GM12872 (cell line): Measurements from ENCODE around the gene GRK6.

Experiments
- TF ChIP-seq, protein P1 (sequence below): IDR thresholded peaks from 3 replicates; pipeline ENCODE4 v1.5.1; 2011; ENCODE audit warnings: low read depth, mild to moderate bottlenecking, low read length, moderate library complexity; ENCODE audit not compliant: insufficient read depth

The GRK6 gene

GRCh38 chr5:177425801-177426565 is 493 bp upstream of the GRK6 start:
- TF ChIP-seq, protein P1, sequence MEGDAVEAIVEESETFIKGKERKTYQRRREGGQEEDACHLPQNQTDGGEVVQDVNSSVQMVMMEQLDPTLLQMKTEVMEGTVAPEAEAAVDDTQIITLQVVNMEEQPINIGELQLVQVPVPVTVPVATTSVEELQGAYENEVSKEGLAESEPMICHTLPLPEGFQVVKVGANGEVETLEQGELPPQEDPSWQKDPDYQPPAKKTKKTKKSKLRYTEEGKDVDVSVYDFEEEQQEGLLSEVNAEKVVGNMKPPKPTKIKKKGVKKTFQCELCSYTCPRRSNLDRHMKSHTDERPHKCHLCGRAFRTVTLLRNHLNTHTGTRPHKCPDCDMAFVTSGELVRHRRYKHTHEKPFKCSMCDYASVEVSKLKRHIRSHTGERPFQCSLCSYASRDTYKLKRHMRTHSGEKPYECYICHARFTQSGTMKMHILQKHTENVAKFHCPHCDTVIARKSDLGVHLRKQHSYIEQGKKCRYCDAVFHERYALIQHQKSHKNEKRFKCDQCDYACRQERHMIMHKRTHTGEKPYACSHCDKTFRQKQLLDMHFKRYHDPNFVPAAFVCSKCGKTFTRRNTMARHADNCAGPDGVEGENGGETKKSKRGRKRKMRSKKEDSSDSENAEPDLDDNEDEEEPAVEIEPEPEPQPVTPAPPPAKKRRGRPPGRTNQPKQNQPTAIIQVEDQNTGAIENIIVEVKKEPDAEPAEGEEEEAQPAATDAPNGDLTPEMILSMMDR: no peak

GRCh38 chr5:177427211-177427822 is 841 bp downstream of the GRK6 start:
- TF ChIP-seq, protein P1: no peak

DNA sequence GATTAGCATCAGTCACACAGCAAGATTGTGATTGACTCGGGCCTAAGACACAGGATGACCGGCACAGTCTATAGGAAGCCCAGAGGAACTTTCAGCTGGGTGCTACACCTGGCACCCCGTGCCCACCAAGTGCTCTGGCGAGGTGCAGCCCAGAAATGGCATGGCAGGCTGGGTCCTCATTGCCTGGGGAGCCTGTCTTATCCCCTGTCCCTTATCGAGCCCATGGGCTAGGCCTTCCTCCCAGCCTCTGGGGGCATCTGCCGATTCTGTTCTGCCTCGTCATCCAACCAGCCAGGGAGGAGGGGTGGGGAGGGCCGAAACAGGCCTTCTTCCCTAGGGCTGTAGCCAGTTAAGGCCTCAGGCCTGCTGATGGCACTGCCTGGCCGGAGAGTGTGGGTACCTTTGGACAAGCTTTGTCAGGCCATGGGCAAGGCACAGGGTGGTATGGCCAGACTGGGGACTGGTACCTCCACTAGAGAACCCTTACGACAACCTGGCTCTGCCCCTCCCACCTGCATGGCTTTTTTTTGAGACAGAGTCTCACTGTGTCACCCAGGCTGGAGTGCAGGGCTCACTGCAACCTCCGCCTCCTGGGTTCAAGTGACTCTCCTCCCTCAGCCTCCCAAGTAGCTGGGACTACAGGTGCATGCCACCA is 1.6 kb downstream of the GRK6 start:
- TF ChIP-seq, protein P1: no peak

DNA sequence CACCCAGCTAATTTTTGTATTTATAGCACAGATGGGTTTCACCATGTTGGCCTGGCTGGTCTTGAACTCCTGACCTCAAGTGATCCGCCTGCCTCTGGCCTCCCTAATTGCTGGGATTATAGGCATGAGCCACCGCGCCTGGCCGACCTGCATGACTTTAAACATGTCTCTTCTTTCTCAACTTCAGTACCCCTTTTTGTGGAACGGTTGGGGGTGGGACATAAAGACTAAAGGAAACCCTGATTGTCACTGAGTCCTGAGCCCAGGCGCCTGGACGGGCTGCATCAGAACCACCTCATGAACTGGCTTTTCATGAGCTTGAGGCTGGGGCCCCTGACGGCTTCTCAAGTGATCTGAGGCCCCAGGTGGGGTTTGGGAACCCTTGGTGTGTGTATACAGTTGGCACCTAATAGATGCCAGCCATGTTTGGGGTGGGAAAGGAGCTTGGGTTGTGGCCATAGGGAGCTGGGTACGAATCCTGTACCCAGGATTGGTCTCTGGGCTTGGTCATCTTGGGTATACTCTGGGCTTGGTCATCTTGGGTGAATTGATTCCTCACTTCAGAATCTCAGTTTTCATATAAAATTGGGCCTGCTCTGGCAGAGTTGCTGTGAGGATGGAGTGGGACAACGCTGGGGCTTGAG is 2.2 kb downstream of the GRK6 start:
- TF ChIP-seq, protein P1: no peak

- TF ChIP-seq, protein P1: no peak
Measured at GRCh38 chr5:177429248-177430040, 3.0 kb downstream of the GRK6 start.

DNA sequence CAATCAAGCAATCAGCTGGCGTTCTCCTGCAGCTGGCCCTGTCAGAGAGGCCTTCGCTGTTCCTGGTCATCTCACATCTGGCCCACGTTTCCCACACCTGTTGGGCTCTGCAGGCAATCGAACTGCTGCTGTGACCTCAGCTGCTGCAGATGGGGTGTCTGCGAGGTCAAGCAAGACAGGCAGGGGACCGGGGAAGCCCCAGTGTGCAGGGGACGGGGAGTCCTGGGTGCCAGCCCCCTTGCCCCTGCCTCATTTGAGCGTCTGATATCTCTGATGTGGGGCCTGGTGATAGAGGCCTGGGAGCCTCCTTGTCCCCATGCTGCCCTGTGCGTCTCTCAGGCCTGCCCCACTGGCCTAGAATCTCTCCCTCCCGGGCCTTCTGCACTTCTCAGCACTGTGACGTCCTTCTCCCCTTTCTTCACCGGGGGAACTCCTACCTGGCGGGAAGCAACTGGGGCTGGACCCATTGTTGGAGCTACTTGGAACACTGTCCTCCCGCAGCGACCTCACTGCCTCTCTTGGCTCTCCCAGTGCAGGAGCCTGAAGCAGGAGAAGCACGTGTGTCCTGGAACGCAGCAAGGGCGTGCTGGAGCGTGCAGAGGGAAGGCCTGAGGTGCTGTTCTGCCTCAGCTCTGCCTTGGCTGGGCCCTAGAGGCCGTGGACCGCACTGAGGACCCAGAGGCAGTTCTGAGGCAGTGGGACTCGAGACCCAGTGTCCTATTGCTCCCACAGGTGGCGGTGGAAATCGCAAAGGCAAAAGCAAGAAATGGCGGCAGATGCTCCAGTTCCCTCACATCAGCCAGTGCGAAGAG is 3.9 kb downstream of the GRK6 start:
- TF ChIP-seq, protein P1: no peak
